OCI-LY1 (cell line): ENCODE results near the gene ZNF579.

Source experiments
- EZH2 ChIP-seq: fragments of 200-600 bp; sonication (generic), shearing (Covaris generic); IDR thresholded peaks from 2 replicates; pipeline ENCODE4 v1.8.0; 2017; ENCODE audit warnings: borderline replicate concordance, mixed run types, mild to moderate bottlenecking, antibody characterized with exemption, low read length, moderate library complexity, mixed read lengths
- TF ChIP-seq, protein P1 (sequence below): fragments of 200-600 bp; sonication (generic), shearing (Covaris generic); IDR thresholded peaks from 2 replicates; pipeline ENCODE4 v1.5.1; 2017; ENCODE audit warnings: mild to moderate bottlenecking, antibody characterized with exemption, low read length, moderate library complexity, mixed read lengths

DNA sequence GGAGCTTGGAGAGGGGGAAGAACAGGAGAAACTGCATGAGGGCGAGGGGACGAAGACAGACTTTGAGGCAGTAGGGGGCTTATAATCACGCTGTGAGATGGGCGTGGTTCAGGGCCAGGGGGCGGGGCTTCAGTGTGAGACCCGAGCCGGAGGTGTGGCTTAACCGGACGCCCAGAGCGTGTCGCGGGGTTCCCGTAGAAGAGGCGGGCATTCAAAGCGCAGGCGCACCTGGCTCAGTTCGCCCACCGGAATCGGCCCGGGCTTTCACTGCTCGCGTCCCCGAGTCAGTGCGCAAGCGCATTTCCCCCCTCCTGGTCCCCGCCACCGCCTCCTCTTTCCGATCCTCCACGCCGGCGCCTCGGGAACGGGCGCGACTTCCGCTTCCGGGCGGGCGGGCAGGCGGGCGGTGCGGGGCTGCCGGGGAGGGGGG, 24.6 kb upstream of the ZNF579 start:
- TF ChIP-seq, protein P1, sequence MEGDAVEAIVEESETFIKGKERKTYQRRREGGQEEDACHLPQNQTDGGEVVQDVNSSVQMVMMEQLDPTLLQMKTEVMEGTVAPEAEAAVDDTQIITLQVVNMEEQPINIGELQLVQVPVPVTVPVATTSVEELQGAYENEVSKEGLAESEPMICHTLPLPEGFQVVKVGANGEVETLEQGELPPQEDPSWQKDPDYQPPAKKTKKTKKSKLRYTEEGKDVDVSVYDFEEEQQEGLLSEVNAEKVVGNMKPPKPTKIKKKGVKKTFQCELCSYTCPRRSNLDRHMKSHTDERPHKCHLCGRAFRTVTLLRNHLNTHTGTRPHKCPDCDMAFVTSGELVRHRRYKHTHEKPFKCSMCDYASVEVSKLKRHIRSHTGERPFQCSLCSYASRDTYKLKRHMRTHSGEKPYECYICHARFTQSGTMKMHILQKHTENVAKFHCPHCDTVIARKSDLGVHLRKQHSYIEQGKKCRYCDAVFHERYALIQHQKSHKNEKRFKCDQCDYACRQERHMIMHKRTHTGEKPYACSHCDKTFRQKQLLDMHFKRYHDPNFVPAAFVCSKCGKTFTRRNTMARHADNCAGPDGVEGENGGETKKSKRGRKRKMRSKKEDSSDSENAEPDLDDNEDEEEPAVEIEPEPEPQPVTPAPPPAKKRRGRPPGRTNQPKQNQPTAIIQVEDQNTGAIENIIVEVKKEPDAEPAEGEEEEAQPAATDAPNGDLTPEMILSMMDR: no peak
- TF ChIP-seq EZH2: no peak
